ENCODE results near the gene CHST3. TPM values are rescaled to one million over a fixed set of nuclear protein-coding genes. Genes with fewer than 3 reads are reported as not detected.

Gene CHST3
- polyA plus RNA-seq, 1 donor (not counting 4 experiments of a cell fraction or from before 2014, with no cell fraction given): 12.0 TPM

- dilution Hi-C loops (cut with MboI; ENCODE audit: extremely low pct_ligation_motif_present, low sequenced_read_pairs): no loop called here
- no peaks in the 10 kb centered on the region for H3K27me3 ChIP-seq (ENCODE audit: control insufficient read depth, extremely low read depth, insufficient read depth, low read length)
- no peak overlapping the region for H3K9ac ChIP-seq (ENCODE audit: control insufficient read depth, extremely low read depth, insufficient read depth, low read length)
- no peak overlapping the region for H3K4me3 ChIP-seq (ENCODE audit: control insufficient read depth in 2 of 3, extremely low read depth in 1 of 3, insufficient read depth in 2 of 3, low read depth in 1 of 3, low read length in 3 of 3)
- TF ChIP-seq EZH2 (IDR thresholded peaks at IDR 0.05; ENCODE audit: low read length): no peak
- TF ChIP-seq CTCF (optimal IDR thresholded peaks at IDR 0.05 in 1 of 3, IDR thresholded peaks at IDR 0.05 in 1 of 3, conservative IDR thresholded peaks at IDR 0.05 in 1 of 3; ENCODE audit: extremely low read depth in 1 of 3, insufficient read depth in 2 of 3, low read length in 3 of 3): no peak
- no peaks in the 10 kb centered on the region for H3K36me3 ChIP-seq (ENCODE audit: control insufficient read depth in 2 of 2, extremely low read depth in 1 of 2, insufficient read depth in 2 of 2, low read length in 2 of 2)
- peak overlapping the region; percentile 16 for H2AFZ ChIP-seq (ENCODE audit: control insufficient read depth, low read length)
- no peaks in the 10 kb centered on the region for H3K79me2 ChIP-seq (ENCODE audit: control insufficient read depth, insufficient read depth, low read length)
- FAIRE-seq (no peak), DNase-seq (ENCODE audit: low read depth, low spot score) (no peak)
- H3K4me1 ChIP-seq (ENCODE audit: control insufficient read depth, extremely low read depth, insufficient read depth, low read length): peaks cover 47% of the 10 kb centered on the region
- H3K9me1 ChIP-seq (ENCODE audit: control insufficient read depth, extremely low read depth, insufficient read depth, low read length): no peaks in the 10 kb centered on the region
- no peaks in the 10 kb centered on the region for H3K9me3 ChIP-seq (ENCODE audit: control insufficient read depth, low read depth, low read length)
- no peak overlapping the region for H3K27ac ChIP-seq (ENCODE audit: control insufficient read depth, insufficient read depth, low read length)
- H4K20me1 ChIP-seq (ENCODE audit: control insufficient read depth, extremely low read depth, insufficient read depth, low read length): no peaks in the 10 kb centered on the region
- H3K4me2 ChIP-seq (ENCODE audit: control insufficient read depth, extremely low read depth, insufficient read depth, low read depth, low read length): peak overlapping the region; percentile 8
These were observed 41.0 kb upstream of the CHST3 start for GRCh38 chr10:71923138-71923692.

DNA sequence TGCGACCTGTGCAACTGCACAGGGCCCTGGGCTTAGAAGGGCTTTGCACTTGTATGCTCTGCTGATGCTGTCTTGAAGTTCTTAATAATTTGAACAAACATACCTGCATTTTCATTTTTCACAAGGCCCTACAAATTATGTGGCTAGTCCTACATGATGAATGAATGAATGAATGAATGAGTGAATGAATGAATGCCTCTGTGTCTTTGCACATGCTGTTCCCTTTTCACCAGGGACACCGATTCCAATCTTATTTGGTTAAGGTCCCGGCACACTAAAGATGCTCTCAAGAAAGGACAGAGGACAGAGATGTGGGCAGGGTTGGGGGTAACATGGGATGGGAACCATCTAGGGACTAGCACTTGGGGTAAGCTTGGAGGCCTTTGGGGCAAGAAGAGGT lies 39.4 kb upstream of the CHST3 start:
- DNase-seq (ENCODE audit: low read depth, low spot score) (no peak), FAIRE-seq (no peak)
- no peaks in the 10 kb centered on the region for H3K9me3 ChIP-seq (ENCODE audit: control insufficient read depth, low read depth, low read length)
- H3K27ac ChIP-seq (ENCODE audit: control insufficient read depth, insufficient read depth, low read length): no peak overlapping the region
- dilution Hi-C loops (cut with MboI; ENCODE audit: extremely low pct_ligation_motif_present, low sequenced_read_pairs): no loop called here
- H3K4me1 ChIP-seq (ENCODE audit: control insufficient read depth, extremely low read depth, insufficient read depth, low read length): peaks cover 37% of the 10 kb centered on the region
- H3K4me2 ChIP-seq (ENCODE audit: control insufficient read depth, extremely low read depth, insufficient read depth, low read depth, low read length): no peak overlapping the region
- no peaks in the 10 kb centered on the region for H4K20me1 ChIP-seq (ENCODE audit: control insufficient read depth, extremely low read depth, insufficient read depth, low read length)
- H3K9ac ChIP-seq (ENCODE audit: control insufficient read depth, extremely low read depth, insufficient read depth, low read length): no peak overlapping the region
- no peak overlapping the region for H2AFZ ChIP-seq (ENCODE audit: control insufficient read depth, low read length)
- TF ChIP-seq EZH2 (IDR thresholded peaks at IDR 0.05; ENCODE audit: low read length): no peak
- no peak for TF ChIP-seq CTCF (optimal IDR thresholded peaks at IDR 0.05 in 1 of 3, IDR thresholded peaks at IDR 0.05 in 1 of 3, conservative IDR thresholded peaks at IDR 0.05 in 1 of 3; ENCODE audit: extremely low read depth in 1 of 3, insufficient read depth in 2 of 3, low read length in 3 of 3)
- H3K4me3 ChIP-seq (ENCODE audit: control insufficient read depth in 2 of 3, extremely low read depth in 1 of 3, insufficient read depth in 2 of 3, low read depth in 1 of 3, low read length in 3 of 3): no peak overlapping the region
- H3K9me1 ChIP-seq (ENCODE audit: control insufficient read depth, extremely low read depth, insufficient read depth, low read length): no peaks in the 10 kb centered on the region
- no peaks in the 10 kb centered on the region for H3K36me3 ChIP-seq (ENCODE audit: control insufficient read depth in 2 of 2, extremely low read depth in 1 of 2, insufficient read depth in 2 of 2, low read length in 2 of 2)
- no peaks in the 10 kb centered on the region for H3K27me3 ChIP-seq (ENCODE audit: control insufficient read depth, extremely low read depth, insufficient read depth, low read length)
- no peaks in the 10 kb centered on the region for H3K79me2 ChIP-seq (ENCODE audit: control insufficient read depth, insufficient read depth, low read length)

Data from keratinocyte (primary cell).